Natural killer cell (primary cell): ENCODE data around the gene TECRL. TPM values are rescaled to one million over a fixed set of nuclear protein-coding genes. Genes with fewer than 3 reads are reported as not detected.

Experiments used
- ATAC-seq, 3 donors: fragments of 150-1000 bp in 2 of 3; fragments of 200-7000 bp in 1 of 3; cut with Tn5 transposase; 1 replicate in 1 of 3; 2 replicates in 2 of 3; pipeline ENCODE4 v1.10.0; 2021; ENCODE audit warnings: mild to moderate bottlenecking in 2 of 3, moderate library complexity in 2 of 3
- DNase-seq, 2 donors: peaks; one replicate each; pipeline versions ENCODE4 v3.0.0 to v3.0.0-alpha.2; 2013 to 2021; ENCODE audit warnings: mixed read lengths in 1 of 2
- H3K27ac ChIP-seq: one replicate; pipeline ENCODE4 v1.5.1; 2013; ENCODE audit warnings: mild to moderate bottlenecking, low read length
- H3K27me3 ChIP-seq: one replicate; pipeline ENCODE4 v1.6.1; 2013; ENCODE audit warnings: low read length; ENCODE audit not compliant: control insufficient read depth, insufficient read depth
- H3K36me3 ChIP-seq: one replicate; pipeline ENCODE4 v1.6.1; 2013; ENCODE audit warnings: low read length; ENCODE audit not compliant: control insufficient read depth, insufficient read depth
- H3K4me1 ChIP-seq: one replicate; pipeline ENCODE4 v1.6.1; 2013; ENCODE audit warnings: low read length; ENCODE audit not compliant: control insufficient read depth, insufficient read depth
- H3K4me3 ChIP-seq: one replicate; pipeline ENCODE4 v1.5.1; 2013; ENCODE audit warnings: low read length
- H3K9me3 ChIP-seq: one replicate; pipeline ENCODE4 v1.6.1; 2013; ENCODE audit warnings: low read length; ENCODE audit not compliant: control insufficient read depth, insufficient read depth
- H3K27ac Mint-ChIP-seq, 2 donors: one replicate each; pipeline ENCODE4 v1.8.0; 2022; ENCODE audit warnings: mild to moderate bottlenecking in 2 of 2, mixed read lengths in 2 of 2, moderate library complexity in 1 of 2
- H3K27me3 Mint-ChIP-seq, 2 donors: one replicate each; pipeline ENCODE4 v1.8.0; 2022; ENCODE audit warnings: low read depth in 2 of 2, mixed read lengths in 2 of 2
- H3K36me3 Mint-ChIP-seq: one replicate; pipeline ENCODE4 v1.8.0; 2022; ENCODE audit warnings: mixed read lengths
- H3K4me1 Mint-ChIP-seq, 2 donors: one replicate each; pipeline ENCODE4 v1.8.0; 2022; ENCODE audit warnings: mixed read lengths in 2 of 2
- H3K4me3 Mint-ChIP-seq: one replicate; pipeline ENCODE4 v1.8.0; 2022; ENCODE audit warnings: mild to moderate bottlenecking, moderate library complexity, mixed read lengths
- H3K9me3 Mint-ChIP-seq, 2 donors: one replicate each; pipeline ENCODE4 v1.8.0; 2022; ENCODE audit warnings: mixed read lengths in 2 of 2
- CTCF ChIP-seq: fragments of 200-600 bp; IDR thresholded peaks from one replicate; pipeline ENCODE4 v1.8.0; 2022; ENCODE audit warnings: antibody characterized with exemption
- WGBS: methylation state at CpG from one replicate; pipeline ENCODE4 v1.1.7; 2013; ENCODE audit warnings: missing lambda C conversion rate; ENCODE audit not compliant: insufficient coverage; 5-methylcytosine and 5-hydroxymethylcytosine counted together
- intact Hi-C: fragments of 100-400 bp; cut with micrococcal nuclease; formaldehyde crosslinking; loops from one replicate; pipeline ENCODE4 v1.14.2; 2022
- total RNA-seq, 4 donors: library from RNA; stranded (reverse); fragments of 120-200 nt in 1 of 4; gene quantifications; one replicate each; pipeline versions ENCODE4 v1.2.3 to v1.2.4, GENCODE V29; 2013 to 2022

TECRL gene
- total RNA-seq, 3 donors from 2014 or later (not counting 1 experiment from before 2014, with no cell fraction given), result not detected

GRCh38 chr4:64384237-64385203 is 24.7 kb downstream of the TECRL start:
- H3K27me3 Mint-ChIP-seq, result no peaks in the 10 kb centered on the region
- Histone ChIP-seq H3K4me1 (no peaks in the 10 kb centered on the region), H3K4me3 (no peak overlapping the region), H3K9me3 (peaks cover 14% of the 10 kb centered on the region), H3K36me3 (no peaks in the 10 kb centered on the region), H3K27me3 (no peaks in the 10 kb centered on the region), H3K27ac (no peak overlapping the region)
- H3K9me3 Mint-ChIP-seq, result peaks cover 9 to 13% of the 10 kb centered on the region in 2 donors
- H3K4me3 Mint-ChIP-seq, result no peak overlapping the region
- intact Hi-C loops, result no loop called here
- no peak overlapping the region for H3K27ac Mint-ChIP-seq
- TF ChIP-seq CTCF, result no peak
- 64% methylated on average over 1 of the region's 1 CpG for WGBS
- H3K36me3 Mint-ChIP-seq, result no peaks in the 10 kb centered on the region
- ATAC-seq, result no peak
- DNase-seq, result no peak
- no peaks in the 10 kb centered on the region for H3K4me1 Mint-ChIP-seq

GRCh38 chr4:64368741-64369140 is 40.5 kb downstream of the TECRL start:
- Mint-ChIP-seq H3K4me3 (no peak overlapping the region), H3K36me3 (no peaks in the 10 kb centered on the region), H3K27me3 (no peaks in the 10 kb centered on the region), H3K9me3 (peaks cover 5 to 12% of the 10 kb centered on the region in 2 donors), H3K4me1 (no peaks in the 10 kb centered on the region), H3K27ac (no peak overlapping the region)
- DNase-seq, result no peak
- Histone ChIP-seq H3K27me3 (no peaks in the 10 kb centered on the region), H3K27ac (no peak overlapping the region), H3K4me1 (no peaks in the 10 kb centered on the region), H3K4me3 (no peak overlapping the region), H3K36me3 (no peaks in the 10 kb centered on the region), H3K9me3 (no peaks in the 10 kb centered on the region)
- no peak for TF ChIP-seq CTCF
- intact Hi-C loops, result no loop called here
- WGBS, result no CpG with 5 or more reads among the region's 1 CpG
- ATAC-seq, result no peak

GRCh38 chr4:64361399-64361740 is 47.9 kb downstream of the TECRL start:
- Histone ChIP-seq H3K36me3 (no peaks in the 10 kb centered on the region), H3K9me3 (peaks cover 11% of the 10 kb centered on the region), H3K27me3 (no peaks in the 10 kb centered on the region), H3K4me1 (no peaks in the 10 kb centered on the region), H3K4me3 (no peak overlapping the region), H3K27ac (no peak overlapping the region)
- Mint-ChIP-seq H3K9me3 (peaks cover 11 to 12% of the 10 kb centered on the region in 2 donors), H3K27me3 (no peaks in the 10 kb centered on the region), H3K36me3 (peaks cover 10% of the 10 kb centered on the region), H3K4me1 (no peaks in the 10 kb centered on the region), H3K4me3 (no peak overlapping the region), H3K27ac (no peak overlapping the region)
- DNase-seq (no peak), ATAC-seq (no peak)
- TF ChIP-seq CTCF, result no peak
- intact Hi-C loops, result no loop called here
